ENCODE results near the gene VWF.

DNA sequence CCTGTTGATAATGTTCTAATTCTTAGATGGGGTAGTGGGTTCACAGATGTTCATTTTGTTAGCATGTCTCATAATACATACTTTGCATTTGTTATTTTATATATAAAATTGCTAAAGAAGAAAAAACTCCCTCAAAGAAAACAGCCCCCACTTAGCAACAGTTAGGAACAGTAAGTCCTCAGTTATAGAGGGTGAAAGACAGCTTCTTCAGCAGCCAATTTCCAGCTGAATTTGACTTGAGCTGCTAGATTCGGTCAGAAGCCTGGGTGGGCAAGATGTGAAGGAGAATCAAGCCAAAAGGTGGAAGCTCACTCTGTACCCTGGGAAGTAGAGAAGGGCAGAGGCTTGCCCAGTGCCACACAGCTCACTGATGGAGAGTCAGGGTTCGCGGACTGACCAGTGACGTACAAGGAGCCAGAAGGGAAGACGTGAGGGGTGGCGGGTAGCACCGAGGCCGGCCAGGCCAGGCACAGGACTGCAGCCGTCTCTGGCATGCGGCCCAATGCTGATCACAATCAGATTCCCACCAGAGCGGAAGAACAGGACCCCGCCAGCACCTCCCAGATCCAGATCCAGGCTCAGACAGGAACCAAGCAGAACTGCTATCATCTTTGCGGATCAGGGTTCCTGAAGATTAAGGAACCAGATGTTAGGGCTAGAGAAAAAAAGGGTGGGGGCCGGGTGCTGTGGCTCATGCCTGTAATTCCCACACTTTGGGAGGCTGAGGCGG is 30.4 kb upstream of the VWF start:
- TF ChIP-seq EZH2 (IDR thresholded peaks at IDR 0.05) (no peak), POLR2AphosphoS5 (IDR thresholded peaks at IDR 0.05; ENCODE audit: borderline replicate concordance, low read depth, low read length) (no peak), FOXP2 (optimal IDR thresholded peaks at IDR 0.05; ENCODE audit: control extremely low read depth, extremely low read length, insufficient read depth) (no peak)
